Left renal cortex interstitium (tissue), 4 donors: ENCODE results near the gene USP5. TPM values are rescaled to one million over a fixed set of nuclear protein-coding genes. Genes with fewer than 3 reads are reported as not detected.
"Not testable (repeated sequence)": the region's sequence is repeated elsewhere in the genome, so short reads cannot be mapped to it uniquely, and the experiment has no call there.

ENCODE experiments used
- DNase-seq, 4 donors: peaks; one replicate each; pipeline ENCODE4 v3.0.0-alpha.2; 2013; ENCODE audit warnings: low read depth in 4 of 4, low spot score in 2 of 4, missing footprints in 1 of 4
- polyA plus RNA-seq, 4 donors: library from polyadenylated mRNA; unstranded; fragments of 120-200 nt; gene quantifications; one replicate each; pipeline ENCODE4 v1.2.1, GENCODE V29; 2013; ENCODE audit not compliant: insufficient read length in 4 of 4

The USP5 gene
- polyA plus RNA-seq, 4 donors: 58.3 to 73.3 (median 62.3) TPM

DNA sequence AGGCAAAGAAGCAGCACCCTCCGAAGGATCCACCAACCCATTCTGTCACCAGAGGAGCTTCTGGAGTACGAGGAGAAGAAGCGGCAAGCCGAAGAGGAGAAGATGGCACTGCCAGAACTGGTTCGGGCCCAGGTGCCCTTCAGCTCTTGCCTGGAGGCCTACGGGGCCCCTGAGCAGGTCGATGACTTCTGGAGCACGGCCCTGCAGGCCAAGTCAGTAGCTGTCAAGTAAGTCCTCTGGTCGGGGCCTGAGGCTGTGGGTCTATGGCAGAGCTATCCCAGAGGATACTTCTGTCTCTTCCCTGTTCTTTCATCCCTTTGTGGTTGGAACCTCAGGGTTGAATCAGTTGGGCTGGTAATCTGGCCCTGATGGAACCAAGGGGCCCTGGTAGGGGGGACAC lies 9.4 kb downstream of the USP5 start:
- DNase-seq: no peak

DNA sequence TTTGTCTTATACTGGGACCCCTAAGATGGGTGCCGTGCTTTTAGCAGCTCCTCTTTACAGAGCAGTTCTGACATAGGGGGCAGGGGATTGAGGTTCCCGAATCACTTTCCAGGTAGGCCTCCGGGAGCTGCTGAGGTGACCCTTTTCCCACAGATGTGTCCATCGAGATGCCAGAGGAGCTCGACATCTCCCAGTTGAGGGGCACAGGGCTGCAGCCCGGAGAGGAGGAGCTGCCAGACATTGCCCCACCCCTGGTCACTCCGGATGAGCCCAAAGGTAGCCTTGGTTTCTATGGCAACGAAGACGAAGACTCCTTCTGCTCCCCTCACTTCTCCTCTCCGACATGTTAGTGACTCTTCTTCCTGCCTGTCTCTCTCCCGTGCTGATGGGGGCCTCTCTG lies 11.1 kb downstream of the USP5 start:
- no peak for DNase-seq

DNA sequence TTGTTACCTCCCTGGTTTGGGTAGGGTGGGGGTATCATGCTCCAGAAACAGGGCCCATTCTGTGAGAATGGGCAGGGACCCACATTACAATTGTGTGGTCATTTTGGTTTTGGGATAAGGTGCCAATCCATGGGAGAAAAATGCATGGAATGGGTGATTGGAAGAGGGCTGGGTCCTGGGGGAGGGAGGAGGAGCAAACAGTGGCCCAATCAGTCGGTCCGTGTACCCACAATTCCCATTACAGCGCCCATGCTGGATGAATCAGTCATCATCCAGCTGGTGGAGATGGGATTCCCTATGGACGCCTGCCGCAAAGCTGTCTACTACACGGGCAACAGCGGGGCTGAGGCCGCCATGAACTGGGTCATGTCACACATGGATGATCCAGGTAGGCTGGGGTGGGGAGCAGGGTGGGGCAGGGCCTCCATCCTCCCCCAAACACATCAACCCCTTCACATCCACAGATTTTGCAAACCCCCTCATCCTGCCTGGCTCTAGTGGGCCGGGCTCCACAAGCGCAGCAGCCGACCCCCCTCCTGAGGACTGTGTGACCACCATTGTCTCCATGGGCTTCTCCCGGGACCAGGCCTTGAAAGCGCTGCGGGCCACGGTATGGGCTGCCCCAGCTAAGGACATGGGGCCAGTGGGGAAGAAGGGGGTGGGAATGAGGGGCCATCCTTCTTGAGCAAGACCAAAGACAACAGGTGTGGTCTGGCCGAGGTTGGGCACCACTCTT lies 11.8 kb downstream of the USP5 start:
- DNase-seq: no peak

DNA sequence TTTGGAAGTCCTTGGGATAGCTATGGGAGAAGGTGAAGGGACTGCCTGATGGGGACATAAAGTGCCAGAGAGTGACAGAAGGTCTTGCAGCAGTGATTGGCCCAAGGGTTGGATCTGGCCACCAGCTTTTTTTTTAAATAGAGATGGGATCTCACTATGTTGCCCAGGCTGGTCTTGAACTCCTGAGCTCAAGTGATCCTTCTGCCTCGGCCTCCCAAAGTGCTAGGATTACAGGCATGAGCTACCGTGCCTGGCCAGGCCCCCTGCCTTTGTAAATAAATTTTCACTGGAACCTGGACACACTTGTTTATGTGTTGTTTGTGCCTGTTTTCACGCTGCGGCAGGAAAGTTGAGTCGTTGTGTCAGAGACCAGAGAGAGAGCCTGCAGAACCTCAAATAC lies 13.4 kb downstream of the USP5 start:
- DNase-seq: not testable (repeated sequence)

DNA sequence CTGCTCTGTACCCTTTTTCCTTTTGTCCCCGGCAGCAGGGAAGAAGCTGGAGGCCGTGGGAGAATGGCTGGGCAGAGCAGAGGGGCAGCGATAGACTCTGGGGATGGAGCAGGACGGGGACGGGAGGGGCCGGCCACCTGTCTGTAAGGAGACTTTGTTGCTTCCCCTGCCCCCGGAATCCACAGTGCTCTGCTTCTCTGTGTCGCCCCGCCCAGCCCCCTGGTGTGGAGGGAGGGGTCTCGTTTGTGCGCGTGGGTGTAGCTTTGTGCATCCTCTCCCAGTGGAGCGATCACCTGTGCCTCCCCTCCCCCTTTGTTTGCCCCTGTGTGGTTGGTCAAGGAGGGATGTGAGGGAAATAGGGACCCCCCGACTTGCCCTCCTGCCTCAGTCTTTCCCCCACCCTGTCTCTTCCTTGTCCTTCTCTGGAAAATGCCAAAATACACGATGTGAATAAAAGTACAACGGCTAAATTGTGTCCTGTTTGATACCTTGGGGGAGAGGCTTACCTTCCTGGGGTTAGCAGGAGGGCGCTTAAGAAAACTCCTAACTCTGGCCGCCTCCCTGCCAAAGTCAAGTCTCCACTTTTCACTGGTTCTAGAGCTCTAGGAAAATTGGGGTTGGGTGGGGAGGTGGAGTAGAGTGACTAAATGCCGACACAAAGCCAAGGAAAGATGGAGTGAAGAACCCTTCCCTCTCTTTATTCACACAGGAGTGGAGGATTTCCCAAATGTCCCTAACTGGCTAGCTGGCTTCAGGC lies 14.4 kb downstream of the USP5 start:
- DNase-seq: no peak

DNA sequence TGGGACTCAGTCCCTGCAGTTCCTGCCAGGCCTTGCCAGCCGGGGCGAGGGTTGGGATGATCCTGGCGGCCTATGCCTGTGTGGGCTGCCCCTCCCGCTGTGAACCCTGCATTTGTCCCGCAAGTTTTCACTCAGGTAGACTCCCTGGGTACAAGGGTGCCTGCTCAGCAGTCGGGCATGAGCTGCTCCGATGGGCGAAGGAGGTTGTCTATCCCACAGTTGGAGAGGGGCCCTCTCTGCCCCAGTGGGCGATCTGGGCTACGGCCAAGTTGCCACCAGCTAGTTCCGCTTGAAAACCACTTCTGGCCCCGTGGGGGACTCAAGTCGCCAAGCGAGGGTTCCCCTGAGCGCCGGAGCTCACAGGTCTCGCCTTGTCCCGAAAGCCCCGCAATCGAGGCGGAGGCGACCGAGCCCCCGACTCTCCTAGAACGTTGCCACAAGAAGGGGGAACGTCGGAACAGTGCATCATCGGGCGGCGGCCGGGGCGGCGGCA lies 15.0 kb downstream of the USP5 start:
- no peak for DNase-seq

DNA sequence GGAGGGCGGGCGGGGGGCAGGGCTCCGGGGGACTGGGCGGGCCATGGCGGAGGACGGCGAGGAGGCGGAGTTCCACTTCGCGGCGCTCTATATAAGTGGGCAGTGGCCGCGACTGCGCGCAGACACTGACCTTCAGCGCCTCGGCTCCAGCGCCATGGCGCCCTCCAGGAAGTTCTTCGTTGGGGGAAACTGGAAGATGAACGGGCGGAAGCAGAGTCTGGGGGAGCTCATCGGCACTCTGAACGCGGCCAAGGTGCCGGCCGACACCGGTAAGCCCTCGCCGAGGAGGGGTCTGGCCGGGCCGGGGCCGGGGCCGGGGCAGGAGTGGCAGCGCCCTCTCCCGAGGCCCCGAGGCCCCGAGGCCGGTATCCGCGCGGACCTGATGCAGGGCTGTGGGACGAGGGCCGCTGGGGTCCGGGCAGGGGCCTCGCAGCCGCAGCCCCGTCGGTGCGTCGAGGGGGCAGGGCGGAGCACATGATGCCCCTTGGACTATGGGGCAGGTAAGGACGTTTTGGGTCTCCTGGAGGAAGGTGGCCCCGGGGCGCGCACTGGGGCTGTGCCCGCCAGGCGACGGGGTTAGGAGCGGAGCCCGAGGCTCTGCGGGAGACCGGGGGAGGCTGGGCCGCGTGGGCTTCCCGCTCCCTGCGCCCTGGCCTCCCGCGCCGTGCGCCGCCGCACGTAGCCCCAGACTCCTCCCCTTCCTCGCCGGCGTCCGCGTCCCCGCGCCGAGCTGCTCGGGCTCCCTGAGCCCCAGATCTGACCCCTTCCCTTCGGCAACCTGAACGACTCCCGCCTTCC lies 15.7 kb downstream of the USP5 start, which contains the start of gene TPI1:
TSS of gene TPI1 (plus strand) at position 119 of the 798 bp plus-strand sequence. CDS start at position 155, 36 bp downstream.
- DNase-seq: peak in 1 of 4 donors; percentile 66

DNA sequence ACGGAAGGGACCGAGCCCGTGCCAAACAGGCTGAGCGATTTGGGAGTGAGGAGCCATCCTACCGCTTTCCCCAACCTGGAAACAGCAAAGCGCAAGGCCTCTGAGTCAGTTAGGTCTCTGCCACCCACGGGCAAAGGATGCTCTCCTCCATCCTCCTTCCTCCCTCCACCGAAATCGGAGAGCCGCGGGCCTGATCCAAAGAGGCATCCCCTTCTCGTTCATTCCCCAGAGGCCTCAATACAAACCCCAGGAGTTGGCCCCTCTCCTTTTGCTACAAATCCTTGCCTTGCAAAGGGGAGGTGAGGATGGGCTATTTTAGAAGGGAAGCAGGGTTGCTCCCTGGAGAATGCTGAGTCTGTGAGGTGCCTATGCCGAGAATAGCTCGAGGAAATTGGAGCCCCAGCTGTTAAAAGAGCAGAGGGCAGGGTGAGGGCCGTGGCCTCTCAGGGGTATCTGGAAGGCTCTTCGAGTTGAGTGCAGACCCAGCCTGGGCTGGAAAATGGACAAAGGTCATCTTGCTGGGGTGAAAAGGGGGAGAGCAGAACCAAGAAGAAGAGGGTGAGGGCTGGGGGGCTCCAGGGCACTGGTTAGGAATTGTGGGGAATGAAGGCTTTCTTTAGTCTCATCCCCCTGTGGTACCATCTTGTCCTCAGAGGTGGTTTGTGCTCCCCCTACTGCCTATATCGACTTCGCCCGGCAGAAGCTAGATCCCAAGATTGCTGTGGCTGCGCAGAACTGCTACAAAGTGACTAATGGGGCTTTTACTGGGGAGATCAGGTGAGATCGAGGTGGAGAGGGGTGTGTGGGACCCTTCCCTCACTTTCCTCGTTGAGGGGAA lies 16.5 kb downstream of the USP5 start:
- no peak for DNase-seq

DNA sequence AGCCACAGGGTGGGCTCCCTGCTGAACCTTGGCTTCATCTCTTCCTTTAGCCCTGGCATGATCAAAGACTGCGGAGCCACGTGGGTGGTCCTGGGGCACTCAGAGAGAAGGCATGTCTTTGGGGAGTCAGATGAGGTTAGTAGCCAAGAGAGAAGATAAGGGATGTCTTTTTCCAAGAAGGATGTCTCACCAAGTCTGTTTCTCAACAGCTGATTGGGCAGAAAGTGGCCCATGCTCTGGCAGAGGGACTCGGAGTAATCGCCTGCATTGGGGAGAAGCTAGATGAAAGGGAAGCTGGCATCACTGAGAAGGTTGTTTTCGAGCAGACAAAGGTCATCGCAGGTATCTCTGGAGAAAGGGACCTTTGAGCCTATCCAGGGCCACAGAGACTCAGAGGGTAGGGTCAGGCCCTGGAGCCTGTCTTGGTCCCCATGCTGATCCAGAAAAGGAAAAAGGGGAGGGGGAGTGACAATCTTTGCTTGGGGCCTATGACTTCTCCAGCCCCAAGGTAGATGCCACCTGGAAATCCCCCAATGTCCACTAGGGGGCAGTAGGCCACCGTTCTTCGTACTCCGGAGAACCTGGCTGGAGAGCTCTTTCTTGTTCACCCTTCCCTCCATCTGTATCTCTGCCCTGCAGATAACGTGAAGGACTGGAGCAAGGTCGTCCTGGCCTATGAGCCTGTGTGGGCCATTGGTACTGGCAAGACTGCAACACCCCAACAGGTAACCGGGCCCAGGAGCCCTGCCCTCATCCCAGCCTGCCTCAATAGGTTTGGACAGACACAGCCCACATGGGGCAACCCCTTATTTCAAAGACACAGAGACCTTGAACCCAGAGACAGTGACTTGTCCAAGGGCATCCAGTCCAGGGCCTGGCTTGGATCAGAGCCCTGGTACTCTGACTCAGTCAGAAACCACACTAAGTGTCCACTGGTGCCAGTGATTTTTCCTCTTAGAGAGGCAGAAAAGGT lies 17.4 kb downstream of the USP5 start:
- DNase-seq: peak in 2 of 4 donors; percentile 54 to 80

DNA sequence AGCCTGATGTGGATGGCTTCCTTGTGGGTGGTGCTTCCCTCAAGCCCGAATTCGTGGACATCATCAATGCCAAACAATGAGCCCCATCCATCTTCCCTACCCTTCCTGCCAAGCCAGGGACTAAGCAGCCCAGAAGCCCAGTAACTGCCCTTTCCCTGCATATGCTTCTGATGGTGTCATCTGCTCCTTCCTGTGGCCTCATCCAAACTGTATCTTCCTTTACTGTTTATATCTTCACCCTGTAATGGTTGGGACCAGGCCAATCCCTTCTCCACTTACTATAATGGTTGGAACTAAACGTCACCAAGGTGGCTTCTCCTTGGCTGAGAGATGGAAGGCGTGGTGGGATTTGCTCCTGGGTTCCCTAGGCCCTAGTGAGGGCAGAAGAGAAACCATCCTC lies 18.4 kb downstream of the USP5 start:
- not testable (repeated sequence) for DNase-seq

DNA sequence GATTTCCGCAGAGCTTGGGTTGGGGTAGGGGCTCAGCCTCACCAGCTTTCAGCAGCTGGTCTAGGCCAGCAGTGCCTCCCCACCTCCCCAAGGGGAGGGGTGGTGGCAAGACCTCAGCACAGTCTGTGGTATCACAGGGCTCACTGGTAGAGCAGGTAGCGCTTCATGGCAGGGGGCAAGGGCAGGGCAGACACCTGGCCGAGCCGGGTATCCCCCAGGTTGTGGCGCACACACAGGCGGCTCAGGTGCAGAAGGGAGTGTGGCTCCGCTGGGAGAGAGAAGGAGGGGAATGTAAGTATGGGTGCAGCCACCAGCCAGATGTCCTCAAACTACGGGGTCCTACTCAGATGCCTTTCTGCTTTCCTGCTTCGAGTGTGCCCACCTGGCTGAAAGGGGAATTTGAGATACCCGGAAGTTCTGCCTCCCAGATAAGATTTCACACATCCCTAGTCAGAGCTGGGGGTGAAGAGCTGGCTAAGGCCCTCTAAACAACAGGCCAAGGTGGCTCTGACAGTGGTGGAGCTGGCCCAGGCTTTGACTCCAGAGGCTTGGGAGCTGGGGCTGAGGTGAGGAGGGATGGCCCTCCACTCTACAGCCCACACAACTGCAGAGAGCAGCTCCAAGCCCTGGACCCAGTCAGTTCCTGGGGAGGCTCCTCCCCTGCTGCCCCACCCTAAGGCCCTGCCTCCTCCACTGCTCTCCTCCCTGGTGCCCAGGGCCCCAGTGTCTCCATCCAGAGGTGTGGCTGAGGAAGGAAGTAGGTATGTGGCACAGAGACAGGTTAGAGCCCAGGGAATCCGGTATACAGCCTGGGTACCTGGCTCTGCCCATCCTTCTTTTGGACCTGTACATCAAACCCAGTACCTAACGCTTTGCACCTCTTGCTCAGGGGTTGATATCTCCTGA lies 19.4 kb downstream of the USP5 start:
- no peak for DNase-seq

DNA sequence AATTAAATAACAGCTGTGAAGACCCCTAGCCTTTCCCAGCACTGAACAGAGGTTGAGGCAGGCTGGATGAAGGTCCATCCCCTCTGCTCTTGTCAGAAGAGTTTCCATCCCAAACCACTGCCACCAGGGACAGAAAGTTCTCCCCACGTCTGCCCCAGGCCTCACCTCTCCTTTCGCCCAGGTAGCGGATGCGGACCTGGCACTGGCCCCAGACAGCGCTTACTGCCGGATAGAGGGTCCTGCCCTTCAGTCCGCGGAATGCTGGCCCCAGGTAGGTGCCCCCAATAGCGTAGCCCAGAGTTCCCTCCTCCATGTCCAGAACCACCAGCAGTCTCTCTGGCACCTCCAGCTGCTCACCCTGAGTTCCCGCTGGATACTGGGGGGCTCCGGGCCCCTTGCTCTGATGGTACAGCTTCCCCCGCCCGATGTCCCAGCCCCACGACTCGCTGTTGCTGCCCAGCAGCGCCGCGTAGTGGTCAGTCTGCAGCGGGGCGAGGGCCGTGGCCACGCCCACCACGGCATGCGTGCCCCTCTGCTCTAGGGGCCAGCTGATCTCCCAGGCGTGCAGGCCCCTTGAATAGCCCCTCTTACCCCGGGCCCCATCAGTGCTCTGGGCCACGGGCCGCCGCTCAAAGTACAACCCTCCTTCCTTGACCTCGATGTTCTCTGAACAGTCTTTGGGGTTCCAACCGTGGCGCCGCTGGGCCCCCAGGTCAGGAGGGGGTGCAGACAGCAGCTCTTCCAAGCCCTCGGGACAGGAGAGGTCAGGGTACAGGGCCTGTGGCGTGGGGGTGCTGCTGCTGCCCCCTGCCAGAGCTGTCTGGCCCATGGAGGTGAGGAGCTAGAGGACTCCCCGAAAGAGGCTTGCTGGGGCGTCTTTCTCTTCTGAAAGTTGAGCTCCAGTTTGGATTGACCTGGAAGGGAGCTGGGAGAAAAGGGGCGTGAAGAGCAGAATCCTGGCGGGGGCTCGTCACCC lies 20.4 kb downstream of the USP5 start:
- peak in 1 of 4 donors; percentile 77 for DNase-seq

DNA sequence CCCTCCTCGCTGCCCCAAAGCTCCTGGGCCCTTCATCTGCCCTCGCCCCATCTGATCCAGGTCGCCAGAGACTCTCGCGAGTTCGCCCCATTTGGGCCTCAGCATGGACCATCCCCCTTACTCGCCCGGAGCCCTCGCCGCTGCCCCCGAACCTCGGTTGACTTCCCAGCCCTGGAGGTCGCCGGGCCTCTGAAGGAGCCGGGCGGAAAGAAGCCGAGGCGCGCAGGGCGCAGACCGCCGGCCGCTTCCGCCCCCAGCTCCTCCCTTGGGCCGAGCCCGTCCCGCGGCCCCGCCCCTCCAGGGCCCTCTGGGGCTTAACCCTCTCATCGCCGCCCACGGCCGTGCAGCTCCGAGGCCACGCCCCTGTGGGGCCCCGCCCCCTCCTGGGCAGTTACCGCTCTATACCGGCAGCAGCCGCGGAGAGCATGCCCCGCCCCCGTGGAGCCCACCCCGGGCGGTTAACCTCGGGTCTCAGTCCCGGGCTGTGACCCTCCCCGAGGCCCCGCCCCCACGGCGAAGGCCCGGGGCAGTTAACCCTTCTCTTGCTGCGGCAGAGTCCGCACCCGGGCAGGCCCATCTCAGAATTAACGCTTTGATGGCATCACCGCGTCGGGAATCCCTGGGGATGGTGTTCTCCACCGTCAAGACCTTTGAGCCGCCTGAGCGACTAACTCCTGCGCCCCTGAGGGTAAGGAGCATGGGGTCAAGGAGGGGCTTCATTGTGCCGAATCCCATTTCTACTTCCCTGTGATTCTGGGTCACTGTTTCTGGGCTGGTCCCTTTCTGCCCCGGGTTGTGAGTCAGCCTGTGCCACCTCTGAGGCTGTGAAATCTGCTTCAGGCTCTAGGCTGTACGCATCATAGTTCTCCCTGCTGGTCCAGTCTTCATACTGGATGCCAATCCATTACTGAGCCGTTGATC lies 21.4 kb downstream of the USP5 start, which contains the start of gene SPSB2:
TSS of gene SPSB2 (minus strand) at position 210 of the 921 bp plus-strand sequence. CDS start 402 bp downstream, outside the sequence.
- peak; percentile 84 to 97 (median 96) for DNase-seq

DNA sequence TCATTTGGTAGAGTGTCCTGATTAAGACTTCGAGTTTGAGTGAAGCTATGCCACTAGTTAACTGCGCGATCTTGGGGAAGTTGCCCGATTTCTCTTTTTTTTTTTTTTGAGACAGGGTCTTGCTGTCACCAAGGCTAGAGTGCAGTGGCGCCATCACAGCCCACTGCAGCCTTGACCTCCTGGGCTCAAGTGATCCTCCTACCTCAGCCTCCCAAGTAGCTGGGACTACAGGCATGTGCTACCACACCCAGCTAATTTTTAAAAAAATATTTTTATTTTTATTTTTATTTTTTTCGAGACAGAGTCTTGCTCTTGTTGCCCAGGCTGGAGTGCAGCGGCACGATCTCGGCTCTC lies 22.0 kb downstream of the USP5 start:
- DNase-seq: not testable (repeated sequence)

DNA sequence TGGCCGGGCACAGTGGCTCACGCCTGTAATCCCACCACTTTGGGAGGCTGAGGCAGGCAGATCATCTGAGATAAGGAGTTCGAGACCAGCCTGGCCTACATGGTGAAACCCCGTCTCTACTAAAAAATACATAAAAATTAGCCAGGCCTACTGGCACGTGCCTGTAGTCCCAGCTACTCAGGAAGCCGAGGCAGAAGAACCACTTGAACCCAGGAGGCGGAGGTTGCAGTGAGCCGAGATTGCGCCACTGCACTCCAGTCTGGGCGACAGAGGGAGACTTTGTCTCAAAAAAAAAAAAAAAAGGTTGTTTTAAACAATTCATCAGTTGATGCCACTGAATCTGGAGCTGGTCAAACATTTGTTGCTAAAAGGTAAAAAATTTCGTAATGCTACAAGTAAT lies 27.9 kb downstream of the USP5 start:
- not testable (repeated sequence) for DNase-seq
